Skin of body (tissue), 2 donors: ENCODE measurements around the gene TMTC2. TPM values are rescaled to one million over a fixed set of nuclear protein-coding genes. Genes with fewer than 3 reads are reported as not detected.

Experiments used
- DNase-seq: peaks from one replicate; lab custom pipeline; 2025; lab: John Stamatoyannopoulos, UW
- total RNA-seq: library from RNA; depleted of rRNA; stranded (reverse); fragments of >200 nt; gene quantifications from one replicate; pipeline ENCODE4 v1.2.3, GENCODE V29; 2014

The TMTC2 gene
- total RNA-seq, 1 donor from 2014 or later = 37.3 TPM

GRCh38 chr12:82682326-82682725 lies 4.4 kb upstream of the TMTC2 start:
- no peak for DNase-seq

- DNase-seq = no peak
Measured at GRCh38 chr12:82682851-82683261, 3.9 kb upstream of the TMTC2 start.

- peak; percentile 87 for DNase-seq
Measured at GRCh38 chr12:82685790-82686167, 927 bp upstream of the TMTC2 start.

- DNase-seq = peak; percentile 38
Measured at GRCh38 chr12:82687021-82688011, 610 bp downstream of the TMTC2 start.

GRCh38 chr12:82688035-82688501 lies 1.4 kb downstream of the TMTC2 start:
- DNase-seq = no peak

GRCh38 chr12:82688596-82688995 lies 1.9 kb downstream of the TMTC2 start:
- DNase-seq = no peak

- no peak for DNase-seq
Measured at GRCh38 chr12:82690006-82690405, 3.3 kb downstream of the TMTC2 start.

GRCh38 chr12:82691513-82691912 lies 4.8 kb downstream of the TMTC2 start:
- DNase-seq = no peak

- DNase-seq = no peak
Measured at GRCh38 chr12:82694276-82694675, 7.6 kb downstream of the TMTC2 start.

GRCh38 chr12:82694970-82695369 lies 8.3 kb downstream of the TMTC2 start:
- DNase-seq = no peak

GRCh38 chr12:82695531-82695930 lies 8.8 kb downstream of the TMTC2 start:
- no peak for DNase-seq

GRCh38 chr12:82696543-82696942 lies 9.8 kb downstream of the TMTC2 start:
- DNase-seq = no peak

- no peak for DNase-seq
Measured at GRCh38 chr12:82698708-82699564, 12.2 kb downstream of the TMTC2 start.

GRCh38 chr12:82705774-82706173 lies 19.1 kb downstream of the TMTC2 start:
- no peak for DNase-seq

GRCh38 chr12:82708061-82708879 lies 21.6 kb downstream of the TMTC2 start:
- DNase-seq = peak; percentile 60

- DNase-seq = no peak
Measured at GRCh38 chr12:82709794-82710355, 23.2 kb downstream of the TMTC2 start.

- DNase-seq = no peak
Measured at GRCh38 chr12:82710741-82711140, 24.0 kb downstream of the TMTC2 start.

- no peak for DNase-seq
Measured at GRCh38 chr12:82714427-82714826, 27.7 kb downstream of the TMTC2 start.

GRCh38 chr12:82721726-82722125 lies 35.0 kb downstream of the TMTC2 start:
- no peak for DNase-seq

- DNase-seq = no peak
Measured at GRCh38 chr12:82723093-82723492, 36.4 kb downstream of the TMTC2 start.

GRCh38 chr12:82723891-82724290 lies 37.2 kb downstream of the TMTC2 start:
- no peak for DNase-seq
